Caco-2 (cell line): ENCODE measurements around the gene SPNS2. TPM values are rescaled to one million over a fixed set of nuclear protein-coding genes. Genes with fewer than 3 reads are reported as not detected.

Experiments
- BruUV-seq: library from RNA; stranded (reverse); fragments of 400-500 nt; replicated peaks from 2 replicates; lab custom pipeline; 2021; lab: Mats Ljungman, UMichigan
- CTCF ChIA-PET: fragments of 300-600 bp; sonication (Branson Sonifier 250); formaldehyde crosslinking; loops from one replicate; lab custom pipeline; 2022; ENCODE audit warnings: antibody characterized with exemption; lab: Charles Lee
- POLR2A ChIA-PET: fragments of 300-600 bp; sonication (Branson Sonifier 250); formaldehyde crosslinking; loops from one replicate; lab custom pipeline; 2022; ENCODE audit warnings: antibody characterized with exemption; lab: Charles Lee
- DNase-seq, 2 experiments: peaks; one replicate each; pipeline versions ENCODE4 v3.0.0 to v3.0.0-alpha.2; 2020 to 2022
- H3K27me3 ChIP-seq: replicated peaks from 2 replicates; pipeline ENCODE4 v1.6.0; 2011; ENCODE audit warnings: low read length; ENCODE audit not compliant: control insufficient read depth, insufficient read depth
- H3K36me3 ChIP-seq: 2 replicates; pipeline ENCODE4 v1.5.1; 2011; ENCODE audit warnings: low read length; ENCODE audit not compliant: control insufficient read depth, insufficient read depth
- H3K4me1 ChIP-seq: fragments of 250-450 bp; sonication (Bioruptor Pico); 2 replicates; pipeline ENCODE4 v1.5.1; 2020; ENCODE audit warnings: mild to moderate bottlenecking
- H3K4me3 ChIP-seq: 2 replicates; pipeline ENCODE4 v1.5.1; 2011; ENCODE audit warnings: low read depth, mild to moderate bottlenecking, control low read depth, low read length
- H3K9me3 ChIP-seq: fragments of 250-450 bp; sonication (Bioruptor Pico); 2 replicates; pipeline ENCODE4 v1.5.1; 2020; ENCODE audit warnings: mild to moderate bottlenecking, moderate library complexity
- H3K27ac Mint-ChIP-seq: one replicate; pipeline ENCODE4 v1.8.0; 2022; ENCODE audit warnings: mixed read lengths; ENCODE audit not compliant: unreplicated experiment
- H3K27me3 Mint-ChIP-seq: one replicate; pipeline ENCODE4 v1.8.0; 2022; ENCODE audit warnings: mixed read lengths; ENCODE audit not compliant: insufficient read depth, unreplicated experiment
- H3K36me3 Mint-ChIP-seq: one replicate; pipeline ENCODE4 v1.8.0; 2022; ENCODE audit warnings: mild to moderate bottlenecking, mixed read lengths; ENCODE audit not compliant: insufficient read depth, unreplicated experiment
- H3K4me1 Mint-ChIP-seq: one replicate; pipeline ENCODE4 v1.8.0; 2022; ENCODE audit warnings: low read depth, mixed read lengths; ENCODE audit not compliant: unreplicated experiment
- H3K4me3 Mint-ChIP-seq: one replicate; pipeline ENCODE4 v1.8.0; 2022; ENCODE audit warnings: mild to moderate bottlenecking, moderate library complexity, mixed read lengths; ENCODE audit not compliant: unreplicated experiment
- H3K9me3 Mint-ChIP-seq: one replicate; pipeline ENCODE4 v1.8.0; 2022; ENCODE audit warnings: mixed read lengths; ENCODE audit not compliant: unreplicated experiment
- intact Hi-C: fragments of 100-400 bp; cut with micrococcal nuclease; formaldehyde crosslinking; loops from one replicate; pipeline ENCODE4 v1.10.0; 2022; ENCODE audit not compliant: unreplicated experiment
- total RNA-seq: library from RNA; stranded (reverse); gene quantifications from 2 replicates; pipeline ENCODE4 v1.2.3, GENCODE V29; 2022
- TF ChIP-seq, protein P1 (sequence below), 2 experiments: fragments of 200-600 bp in 1 of 2; IDR thresholded peaks; 1 replicate in 1 of 2; 2 replicates in 1 of 2; pipeline versions ENCODE4 v1.5.1 to v1.8.0; 2011 to 2022; ENCODE audit warnings: antibody characterized with exemption in 1 of 2, control low read depth in 1 of 2, inconsistent platforms in 1 of 2, low read depth in 1 of 2, low read length in 1 of 2, mild to moderate bottlenecking in 1 of 2, moderate library complexity in 1 of 2; ENCODE audit not compliant: insufficient read depth in 1 of 2, severe bottlenecking in 1 of 2, unreplicated experiment in 1 of 2

SPNS2 gene
- total RNA-seq, 1 experiment from 2014 or later = 1.00 TPM

DNA sequence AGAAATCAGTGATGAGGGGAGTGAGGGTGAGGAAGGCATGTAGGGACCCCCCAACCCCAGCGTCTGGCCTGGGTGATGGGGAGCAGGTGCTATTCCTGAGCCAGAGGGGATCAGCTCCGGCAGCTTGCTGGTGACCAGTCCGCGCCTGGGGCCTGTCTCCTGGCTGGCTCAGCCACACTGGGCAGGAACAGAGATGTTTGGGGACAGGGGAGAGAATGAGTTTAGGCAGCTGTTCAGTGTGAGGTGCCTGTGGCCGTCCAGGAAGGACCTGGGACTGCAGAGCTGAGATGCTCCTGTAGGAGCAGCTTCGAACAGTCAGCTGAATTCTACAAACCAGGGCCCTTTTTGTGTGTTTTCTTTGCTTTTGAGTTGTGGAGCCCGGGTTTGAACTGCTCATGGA lies 23.2 kb upstream of the SPNS2 start:
- H3K4me1 ChIP-seq = no peaks in the 10 kb centered on the region

DNA sequence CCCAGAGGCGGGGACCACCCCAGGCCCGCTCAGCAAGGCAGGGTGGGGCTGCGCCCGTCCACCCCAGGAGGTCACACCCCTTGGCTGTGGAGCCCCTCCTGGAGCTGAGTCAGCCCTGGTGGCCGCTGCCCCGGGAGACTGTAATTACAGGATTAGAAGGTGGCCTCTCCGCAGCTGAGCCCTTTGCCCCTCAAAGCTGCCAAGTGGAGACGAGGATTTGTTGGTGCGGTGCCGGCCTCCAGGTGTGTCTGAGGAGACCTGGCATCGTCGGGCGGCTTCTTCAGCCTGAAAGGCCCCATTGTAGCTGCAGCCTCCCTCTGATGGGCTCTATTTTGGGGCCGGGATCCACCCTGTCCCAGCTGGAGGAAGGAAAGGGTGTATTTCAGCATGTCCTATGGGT lies 22.7 kb upstream of the SPNS2 start:
- H3K27me3 ChIP-seq = no peaks in the 10 kb centered on the region
- TF ChIP-seq, protein P1, sequence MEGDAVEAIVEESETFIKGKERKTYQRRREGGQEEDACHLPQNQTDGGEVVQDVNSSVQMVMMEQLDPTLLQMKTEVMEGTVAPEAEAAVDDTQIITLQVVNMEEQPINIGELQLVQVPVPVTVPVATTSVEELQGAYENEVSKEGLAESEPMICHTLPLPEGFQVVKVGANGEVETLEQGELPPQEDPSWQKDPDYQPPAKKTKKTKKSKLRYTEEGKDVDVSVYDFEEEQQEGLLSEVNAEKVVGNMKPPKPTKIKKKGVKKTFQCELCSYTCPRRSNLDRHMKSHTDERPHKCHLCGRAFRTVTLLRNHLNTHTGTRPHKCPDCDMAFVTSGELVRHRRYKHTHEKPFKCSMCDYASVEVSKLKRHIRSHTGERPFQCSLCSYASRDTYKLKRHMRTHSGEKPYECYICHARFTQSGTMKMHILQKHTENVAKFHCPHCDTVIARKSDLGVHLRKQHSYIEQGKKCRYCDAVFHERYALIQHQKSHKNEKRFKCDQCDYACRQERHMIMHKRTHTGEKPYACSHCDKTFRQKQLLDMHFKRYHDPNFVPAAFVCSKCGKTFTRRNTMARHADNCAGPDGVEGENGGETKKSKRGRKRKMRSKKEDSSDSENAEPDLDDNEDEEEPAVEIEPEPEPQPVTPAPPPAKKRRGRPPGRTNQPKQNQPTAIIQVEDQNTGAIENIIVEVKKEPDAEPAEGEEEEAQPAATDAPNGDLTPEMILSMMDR (IDR thresholded peaks at IDR 0.05; ENCODE audit: insufficient read depth in 1 of 2, low read depth in 1 of 2, low read length in 1 of 2, severe bottlenecking in 1 of 2, unreplicated experiment in 1 of 2) = no peak
- H3K4me3 ChIP-seq = no peak overlapping the region
- H3K4me1 Mint-ChIP-seq = peaks cover 3% of the 10 kb centered on the region
- no TSS peak for BruUV-seq
- H3K9me3 Mint-ChIP-seq = no peaks in the 10 kb centered on the region
- H3K27me3 Mint-ChIP-seq = no peaks in the 10 kb centered on the region
- 0 out of 2 replicates have a peak, but pooled peaks cover 3% of the 10 kb centered on the region for H3K4me1 ChIP-seq
- intact Hi-C loops = no loop called here
- CTCF ChIA-PET = no interaction called here
- H3K27ac Mint-ChIP-seq = no peak overlapping the region
- peaks cover 6% of the 10 kb centered on the region for H3K36me3 Mint-ChIP-seq
- no peak overlapping the region for H3K4me3 Mint-ChIP-seq
- no peaks in the 10 kb centered on the region for H3K9me3 ChIP-seq
- H3K36me3 ChIP-seq = no peaks in the 10 kb centered on the region
- POLR2A ChIA-PET = no interaction called here
- DNase-seq = no peak

More for the DNA sequence above, 23.2 kb upstream of the SPNS2 start:
- Histone ChIP-seq H3K9me3 (no peaks in the 10 kb centered on the region), H3K36me3 (no peaks in the 10 kb centered on the region), H3K4me3 (no peak overlapping the region), H3K27me3 (no peaks in the 10 kb centered on the region)
- TF ChIP-seq, protein P1 (IDR thresholded peaks at IDR 0.05; ENCODE audit: insufficient read depth in 1 of 2, low read depth in 1 of 2, low read length in 1 of 2, severe bottlenecking in 1 of 2, unreplicated experiment in 1 of 2) = no peak
- POLR2A ChIA-PET = no interaction called here
- Mint-ChIP-seq H3K9me3 (no peaks in the 10 kb centered on the region), H3K4me1 (no peaks in the 10 kb centered on the region), H3K36me3 (peaks cover 6% of the 10 kb centered on the region), H3K4me3 (no peak overlapping the region), H3K27ac (no peak overlapping the region), H3K27me3 (no peaks in the 10 kb centered on the region)
- no peak for DNase-seq
- CTCF ChIA-PET = interaction anchor here (0.6 kb wide), 1 partner anchor 233 kb away, joined by 4 read pairs; no protein-coding TSS in a partner anchor
- intact Hi-C loops = no loop called here
- no TSS peak for BruUV-seq

DNA sequence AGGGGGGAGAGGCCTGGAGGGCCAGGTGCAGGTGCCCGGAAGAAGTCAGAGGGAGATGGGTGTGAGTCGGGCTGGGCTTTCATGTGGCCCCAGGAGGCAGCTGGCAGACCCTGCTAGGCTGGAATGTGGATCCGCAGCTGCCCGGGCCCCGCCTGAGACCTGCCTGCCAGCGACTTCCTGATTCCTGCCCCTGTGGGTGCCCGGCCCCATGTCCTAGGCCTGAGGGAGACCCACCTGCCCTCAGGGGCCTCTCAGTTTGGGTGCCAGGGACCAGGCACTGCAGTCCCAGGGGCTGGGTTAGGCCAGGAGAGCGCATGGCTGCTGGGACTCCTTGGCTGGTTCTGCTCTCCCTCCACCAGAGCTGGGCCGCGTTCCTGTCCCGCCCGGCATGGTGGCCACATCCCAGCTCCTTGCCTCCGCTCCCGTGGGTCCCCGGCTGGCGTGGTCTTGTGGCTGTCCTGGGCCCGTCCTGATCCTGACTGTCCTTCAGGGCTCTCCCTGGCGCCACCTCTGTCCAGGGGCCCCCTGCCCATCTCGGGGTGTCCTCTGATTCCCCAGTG lies 22.1 kb upstream of the SPNS2 start:
- Histone ChIP-seq H3K36me3 (no peaks in the 10 kb centered on the region), H3K27me3 (no peaks in the 10 kb centered on the region), H3K4me1 (0 out of 2 replicates have a peak, but pooled peaks cover 4% of the 10 kb centered on the region), H3K4me3 (no peak overlapping the region), H3K9me3 (no peaks in the 10 kb centered on the region)
- Mint-ChIP-seq H3K36me3 (peaks cover 6% of the 10 kb centered on the region), H3K4me1 (peaks cover 6% of the 10 kb centered on the region), H3K9me3 (no peaks in the 10 kb centered on the region), H3K4me3 (no peak overlapping the region), H3K27me3 (no peaks in the 10 kb centered on the region), H3K27ac (no peak overlapping the region)
- DNase-seq = no peak
- CTCF ChIA-PET = no interaction called here
- TF ChIP-seq, protein P1 (IDR thresholded peaks at IDR 0.05; ENCODE audit: insufficient read depth in 1 of 2, low read depth in 1 of 2, low read length in 1 of 2, severe bottlenecking in 1 of 2, unreplicated experiment in 1 of 2) = no peak
- BruUV-seq = no TSS peak
- intact Hi-C loops = no loop called here
- POLR2A ChIA-PET = no interaction called here
